Keratinocyte (primary cell): Measurements from ENCODE around the gene EAF2. TPM values are rescaled to one million over a fixed set of nuclear protein-coding genes. Genes with fewer than 3 reads are reported as not detected.

Experiments
- DNase-seq: peaks from one replicate; pipeline ENCODE4 v3.0.0-alpha.2; 2011; ENCODE audit warnings: low read depth, missing footprints, low spot score
- FAIRE-seq: peaks from 2 replicates; lab custom pipeline; 2011; peaks lifted over from hg19 to GRCh38; lab: Jason Lieb, UNC
- H2AFZ ChIP-seq: 2 replicates; pipeline ENCODE4 v1.6.0; 2012; ENCODE audit warnings: low read length, control low read depth, inconsistent platforms; ENCODE audit not compliant: control insufficient read depth
- H3K27ac ChIP-seq: 2 replicates; pipeline ENCODE4 v1.5.1; 2011; ENCODE audit warnings: low read length; ENCODE audit not compliant: control insufficient read depth, insufficient read depth
- H3K27me3 ChIP-seq: 3 replicates; pipeline ENCODE4 v1.6.0; 2011; ENCODE audit warnings: low read length; ENCODE audit not compliant: control insufficient read depth, insufficient read depth; ENCODE audit errors: extremely low read depth
- H3K36me3 ChIP-seq, 2 experiments: 2 replicates in 1 of 2; 3 replicates in 1 of 2; pipeline ENCODE4 v1.5.1; 2011; ENCODE audit warnings: low read length in 2 of 2, mild to moderate bottlenecking in 1 of 2; ENCODE audit not compliant: control insufficient read depth in 2 of 2, insufficient read depth in 2 of 2; ENCODE audit errors: extremely low read depth in 1 of 2
- H3K4me1 ChIP-seq: 3 replicates; pipeline ENCODE4 v1.5.1; 2011; ENCODE audit warnings: low read length; ENCODE audit not compliant: control insufficient read depth, insufficient read depth; ENCODE audit errors: extremely low read depth
- H3K4me2 ChIP-seq: 3 replicates; pipeline ENCODE4 v1.6.0; 2011; ENCODE audit warnings: low read depth, low read length; ENCODE audit not compliant: control insufficient read depth, insufficient read depth; ENCODE audit errors: extremely low read depth
- H3K4me3 ChIP-seq, 3 experiments: fragments of 200-600 bp in 1 of 3; sonication (generic) in 1 of 3; 2 replicates in 2 of 3; 3 replicates in 1 of 3; pipeline ENCODE4 v1.5.1; 2011 to 2016; ENCODE audit warnings: low read length in 3 of 3, mild to moderate bottlenecking in 3 of 3, control low read depth in 2 of 3, inconsistent platforms in 1 of 3, low read depth in 1 of 3, mixed read lengths in 1 of 3, mixed run types in 1 of 3, moderate library complexity in 1 of 3; ENCODE audit not compliant: control insufficient read depth in 2 of 3, insufficient read depth in 2 of 3; ENCODE audit errors: extremely low read depth in 1 of 3
- H3K79me2 ChIP-seq: 2 replicates; pipeline ENCODE4 v1.6.0; 2012; ENCODE audit warnings: low read length; ENCODE audit not compliant: control insufficient read depth, insufficient read depth
- H3K9ac ChIP-seq: 3 replicates; pipeline ENCODE4 v1.6.0; 2011; ENCODE audit warnings: low read length; ENCODE audit not compliant: control insufficient read depth, insufficient read depth; ENCODE audit errors: extremely low read depth
- H3K9me1 ChIP-seq: 3 replicates; pipeline ENCODE4 v1.6.0; 2011; ENCODE audit warnings: low read length; ENCODE audit not compliant: control insufficient read depth, insufficient read depth; ENCODE audit errors: extremely low read depth
- H3K9me3 ChIP-seq: 2 replicates; pipeline ENCODE4 v1.5.1; 2012; ENCODE audit warnings: low read depth, low read length; ENCODE audit not compliant: control insufficient read depth
- H4K20me1 ChIP-seq: 3 replicates; pipeline ENCODE4 v1.6.0; 2011; ENCODE audit warnings: low read length; ENCODE audit not compliant: control insufficient read depth, insufficient read depth; ENCODE audit errors: extremely low read depth
- EZH2 ChIP-seq: IDR thresholded peaks from one replicate; pipeline ENCODE4 v1.6.1; 2012; ENCODE audit warnings: inconsistent platforms, mild to moderate bottlenecking, low read length, moderate library complexity
- dilution Hi-C: fragments of 300-500 bp; cut with MboI; formaldehyde crosslinking; loops from one replicate; pipeline ENCODE4 v1.7.0; 2020; ENCODE audit warnings: low sequenced_read_pairs; ENCODE audit not compliant: extremely low pct_ligation_motif_present
- polyA plus RNA-seq, 5 experiments: library from polyadenylated mRNA; depleted of rRNA in 3 of 5; stranded (reverse) in 3 of 5; stranded (forward) in 1 of 5; unstranded in 1 of 5; fragments of >200 nt; gene quantifications; 1 replicate in 1 of 5; 2 replicates in 3 of 5; 3 replicates in 1 of 5; pipeline versions ENCODE4 v1.2.1 to v1.2.3, GENCODE V29; 2011 to 2012; ENCODE audit warnings: missing spikeins in 2 of 5, low read depth in 1 of 5, low replicate concordance in 1 of 5
- TF ChIP-seq, protein P1 (sequence below), 3 experiments: IDR thresholded peaks in 1 of 3; conservative IDR thresholded peaks in 1 of 3; optimal IDR thresholded peaks in 1 of 3; 2 replicates in 2 of 3; 3 replicates in 1 of 3; pipeline versions ENCODE3 to v1.5.1; 2011; ENCODE audit warnings: low read length in 3 of 3, mild to moderate bottlenecking in 3 of 3, moderate library complexity in 2 of 3, control low read depth in 1 of 3, inconsistent platforms in 1 of 3; ENCODE audit not compliant: insufficient read depth in 2 of 3; ENCODE audit errors: extremely low read depth in 1 of 3

EAF2 gene
- polyA plus RNA-seq, 1 donor (not counting 4 experiments of a cell fraction or from before 2014, with no cell fraction given), result 4.4 TPM

DNA sequence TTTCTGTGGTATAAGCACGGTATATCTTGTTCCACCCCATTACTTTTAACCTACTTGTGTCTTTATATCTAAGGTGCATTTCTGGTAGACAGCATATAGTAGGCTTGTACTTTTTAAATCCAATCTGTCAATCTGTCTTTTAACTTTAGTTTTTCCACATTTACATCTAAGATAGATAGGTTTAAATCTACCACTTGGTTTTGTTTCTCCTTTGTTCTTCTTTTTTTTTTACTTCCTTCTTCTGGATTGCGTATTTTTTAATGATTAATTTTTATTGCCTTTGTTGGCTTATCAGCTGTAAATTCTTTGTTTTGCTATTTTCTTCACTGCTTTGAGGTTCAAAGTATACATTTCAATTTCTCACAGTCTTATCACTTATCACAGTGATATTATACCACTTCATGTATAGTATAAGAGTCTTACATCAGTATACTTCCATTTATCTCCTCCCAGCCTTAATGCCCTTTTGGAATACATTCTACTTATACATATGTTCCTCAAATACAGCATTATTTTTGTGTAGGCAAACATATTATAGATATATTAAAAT, 31.2 kb upstream of the EAF2 start:
- TF ChIP-seq, protein P1, sequence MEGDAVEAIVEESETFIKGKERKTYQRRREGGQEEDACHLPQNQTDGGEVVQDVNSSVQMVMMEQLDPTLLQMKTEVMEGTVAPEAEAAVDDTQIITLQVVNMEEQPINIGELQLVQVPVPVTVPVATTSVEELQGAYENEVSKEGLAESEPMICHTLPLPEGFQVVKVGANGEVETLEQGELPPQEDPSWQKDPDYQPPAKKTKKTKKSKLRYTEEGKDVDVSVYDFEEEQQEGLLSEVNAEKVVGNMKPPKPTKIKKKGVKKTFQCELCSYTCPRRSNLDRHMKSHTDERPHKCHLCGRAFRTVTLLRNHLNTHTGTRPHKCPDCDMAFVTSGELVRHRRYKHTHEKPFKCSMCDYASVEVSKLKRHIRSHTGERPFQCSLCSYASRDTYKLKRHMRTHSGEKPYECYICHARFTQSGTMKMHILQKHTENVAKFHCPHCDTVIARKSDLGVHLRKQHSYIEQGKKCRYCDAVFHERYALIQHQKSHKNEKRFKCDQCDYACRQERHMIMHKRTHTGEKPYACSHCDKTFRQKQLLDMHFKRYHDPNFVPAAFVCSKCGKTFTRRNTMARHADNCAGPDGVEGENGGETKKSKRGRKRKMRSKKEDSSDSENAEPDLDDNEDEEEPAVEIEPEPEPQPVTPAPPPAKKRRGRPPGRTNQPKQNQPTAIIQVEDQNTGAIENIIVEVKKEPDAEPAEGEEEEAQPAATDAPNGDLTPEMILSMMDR (optimal IDR thresholded peaks at IDR 0.05 in 1 of 3, IDR thresholded peaks at IDR 0.05 in 1 of 3, conservative IDR thresholded peaks at IDR 0.05 in 1 of 3; ENCODE audit: extremely low read depth in 1 of 3, insufficient read depth in 2 of 3, low read length in 3 of 3), result no peak
- TF ChIP-seq EZH2, result no peak
- H3K9ac ChIP-seq, result no peak overlapping the region

DNA sequence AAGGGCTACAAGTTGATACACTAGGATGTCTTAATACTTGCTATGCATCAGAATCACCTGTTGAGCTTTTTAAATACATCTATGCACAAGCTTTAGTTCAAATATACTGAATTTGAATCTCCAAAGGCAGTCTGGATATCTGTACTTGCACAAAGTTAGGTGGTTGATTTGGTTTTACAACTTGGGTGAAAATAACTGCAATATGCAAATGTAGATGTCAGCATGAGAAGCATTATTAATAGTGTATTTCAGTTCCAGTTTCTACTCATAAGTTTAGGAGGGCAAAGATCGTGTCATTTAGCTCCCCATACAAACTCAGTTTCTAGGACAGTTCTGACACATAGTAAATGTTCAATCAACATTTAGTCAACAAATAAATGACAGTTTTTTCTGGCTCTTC, 25.8 kb upstream of the EAF2 start:
- H3K9me1 ChIP-seq, result no peaks in the 10 kb centered on the region
- H3K4me3 ChIP-seq, result no peak overlapping the region
- H4K20me1 ChIP-seq, result no peaks in the 10 kb centered on the region
- no peak overlapping the region for H3K4me2 ChIP-seq
- no peaks in the 10 kb centered on the region for H3K4me1 ChIP-seq
- no peak overlapping the region for H3K27ac ChIP-seq
- H3K36me3 ChIP-seq, result peaks cover 0 to 3% of the 10 kb centered on the region in 2 experiments
- DNase-seq (no peak), FAIRE-seq (no peak)
- H2AFZ ChIP-seq, result no peak overlapping the region
- no peaks in the 10 kb centered on the region for H3K9me3 ChIP-seq
- H3K79me2 ChIP-seq, result peaks cover 2% of the 10 kb centered on the region
- H3K27me3 ChIP-seq, result no peaks in the 10 kb centered on the region
- H3K9ac ChIP-seq, result no peak overlapping the region
- dilution Hi-C loops, result no loop called here
- TF ChIP-seq EZH2, result no peak
- TF ChIP-seq, protein P1 (optimal IDR thresholded peaks at IDR 0.05 in 1 of 3, IDR thresholded peaks at IDR 0.05 in 1 of 3, conservative IDR thresholded peaks at IDR 0.05 in 1 of 3; ENCODE audit: extremely low read depth in 1 of 3, insufficient read depth in 2 of 3, low read length in 3 of 3), result no peak

More for the DNA sequence above, 31.2 kb upstream of the EAF2 start:
- Histone ChIP-seq H3K27ac (no peak overlapping the region), H3K27me3 (no peaks in the 10 kb centered on the region), H3K4me2 (no peak overlapping the region), H3K9me1 (no peaks in the 10 kb centered on the region), H3K4me3 (no peak overlapping the region), H3K4me1 (no peaks in the 10 kb centered on the region), H2AFZ (no peak overlapping the region), H3K36me3 (peaks cover 0 to 6% of the 10 kb centered on the region in 2 experiments), H4K20me1 (no peaks in the 10 kb centered on the region), H3K79me2 (no peaks in the 10 kb centered on the region), H3K9me3 (no peaks in the 10 kb centered on the region)
- FAIRE-seq (no peak), DNase-seq (no peak)
- dilution Hi-C loops, result no loop called here
